Prostate gland (tissue), 2 donors: Measurements from ENCODE around the gene SLIT3.

Experiments
- CTCF ChIP-seq, 4 experiments: fragments of 200-600 bp in 2 of 4; fragments of 450-650 bp in 2 of 4; sonication (generic) in 2 of 4; IDR thresholded peaks; 1 replicate in 3 of 4; 2 replicates in 1 of 4; pipeline ENCODE4 v1.5.1; 2016 to 2019; ENCODE audit warnings: antibody characterized with exemption in 4 of 4, mild to moderate bottlenecking in 2 of 4, moderate library complexity in 2 of 4
- POLR2A ChIP-seq: fragments of 450-650 bp; IDR thresholded peaks from one replicate; pipeline ENCODE4 v1.6.1; 2016; ENCODE audit warnings: antibody characterized with exemption, mild to moderate bottlenecking
- POLR2AphosphoS5 ChIP-seq: sonication (generic); formaldehyde crosslinking; IDR thresholded peaks from one replicate; pipeline ENCODE4 v1.6.1; 2017; ENCODE audit warnings: antibody characterized with exemption

GRCh38 chr5:168879331-168879730 is 421.6 kb downstream of the SLIT3 start:
- TF ChIP-seq CTCF (IDR thresholded peaks at IDR 0.05): no peak
- TF ChIP-seq POLR2AphosphoS5: no peak
- TF ChIP-seq POLR2A: no peak
